Karpas-422 (cell line): Measurements from ENCODE around the gene CDK13. TPM values are rescaled to one million over a fixed set of nuclear protein-coding genes. Genes with fewer than 3 reads are reported as not detected.
"Not testable (repeated sequence)": the region's sequence is repeated elsewhere in the genome, so short reads cannot be mapped to it uniquely, and the experiment has no call there.

Experiments used
- DNase-seq: peaks from one replicate; pipeline ENCODE4 v3.0.0-alpha.2; 2015
- H2AFZ ChIP-seq: fragments of 200-600 bp; sonication (generic); 2 replicates; pipeline ENCODE4 v1.6.1; 2014; ENCODE audit warnings: antibody characterized with exemption, low read length, mixed read lengths
- H3K27ac ChIP-seq: fragments of 200-600 bp; sonication (generic); 2 replicates; pipeline ENCODE4 v1.5.1; 2014; ENCODE audit warnings: mild to moderate bottlenecking, low read length, moderate library complexity
- H3K27me3 ChIP-seq: fragments of 200-600 bp; sonication (generic); 2 replicates; pipeline ENCODE4 v1.6.1; 2014; ENCODE audit warnings: low read length, mixed read lengths
- H3K36me3 ChIP-seq: fragments of 200-600 bp; sonication (generic); 2 replicates; pipeline ENCODE4 v1.6.1; 2014; ENCODE audit warnings: low read length, mixed read lengths; ENCODE audit not compliant: insufficient read depth
- H3K4me1 ChIP-seq: fragments of 200-600 bp; sonication (generic); 2 replicates; pipeline ENCODE4 v1.6.1; 2014; ENCODE audit warnings: mild to moderate bottlenecking, low read length, mixed read lengths
- H3K4me2 ChIP-seq: fragments of 200-600 bp; sonication (generic); 2 replicates; pipeline ENCODE4 v1.6.1; 2014; ENCODE audit warnings: low read length, low read depth, mild to moderate bottlenecking; ENCODE audit not compliant: poor library complexity, severe bottlenecking
- H3K4me3 ChIP-seq: fragments of 200-600 bp; sonication (generic); 2 replicates; pipeline ENCODE4 v1.5.1; 2014; ENCODE audit warnings: mild to moderate bottlenecking, antibody characterized with exemption, low read length, mixed read lengths
- H3K79me2 ChIP-seq: fragments of 200-600 bp; sonication (generic); 2 replicates; pipeline ENCODE4 v1.6.1; 2014; ENCODE audit warnings: mild to moderate bottlenecking, low read length, mixed read lengths
- H3K9ac ChIP-seq: fragments of 200-600 bp; sonication (generic); 2 replicates; pipeline ENCODE4 v1.6.0; 2014; ENCODE audit warnings: low read length
- H3K9me2 ChIP-seq: fragments of 200-600 bp; sonication (generic), shearing (Covaris generic); replicated peaks from 2 replicates; pipeline ENCODE4 v1.6.0; 2014; ENCODE audit warnings: mild to moderate bottlenecking, low read length, moderate library complexity; ENCODE audit not compliant: insufficient read depth
- H3K9me3 ChIP-seq: fragments of 300-700, 200-600 bp; sonication (generic); 2 replicates; pipeline ENCODE4 v1.6.1; 2014; ENCODE audit warnings: low read length, mixed read lengths
- H4K20me1 ChIP-seq: fragments of 200-600 bp; sonication (generic); 2 replicates; pipeline ENCODE4 v1.6.1; 2014; ENCODE audit warnings: mild to moderate bottlenecking, antibody characterized with exemption, low read length, low read depth; ENCODE audit not compliant: insufficient read depth
- total RNA-seq: library from RNA; depleted of rRNA; stranded (reverse); fragments of >200 nt; shearing (Covaris generic); gene quantifications from 2 replicates; pipeline ENCODE4 v1.2.3, GENCODE V29; 2014; ENCODE audit warnings: low replicate concordance; rRNA removed

Gene CDK13
- total RNA-seq = 64.6 and 81.1 TPM in 2 replicates

GRCh38 chr7:39949971-39950472 is at the start of gene CDK13:
Gene CDK13 (plus strand): TSS chr7:39950256. CDS start chr7:39950642, 386 bp downstream.
- H2AFZ ChIP-seq = peak within 1 kb of the TSS; percentile 46; the same call in 1 of the 2 replicates
- peak within 1 kb of the TSS; percentile 98 for H3K9ac ChIP-seq
- peaks cover 23% of the 10 kb centered on the region for H4K20me1 ChIP-seq
- no peaks in the 10 kb centered on the region for H3K9me2 ChIP-seq
- DNase-seq = peak; percentile 95
- H3K4me1 ChIP-seq = peaks cover 35% of the 10 kb centered on the region
- H3K27me3 ChIP-seq = no peaks in the 10 kb centered on the region
- H3K4me3 ChIP-seq = peak within 1 kb of the TSS; percentile 80
- H3K79me2 ChIP-seq = peaks cover 54% of the 10 kb centered on the region
- peaks cover 13% of the 10 kb centered on the region for H3K36me3 ChIP-seq
- H3K27ac ChIP-seq = peak within 1 kb of the TSS; percentile 91
- H3K4me2 ChIP-seq = peak within 1 kb of the TSS; percentile 89
- H3K9me3 ChIP-seq = no peaks in the 10 kb centered on the region

GRCh38 chr7:39904077-39904486 is 46.0 kb upstream of the CDK13 start:
- no peaks in the 10 kb centered on the region for H3K9me3 ChIP-seq
- H3K4me2 ChIP-seq = no peak overlapping the region
- H3K4me1 ChIP-seq = no peaks in the 10 kb centered on the region
- DNase-seq = no peak
- H3K36me3 ChIP-seq = no peaks in the 10 kb centered on the region
- H3K9me2 ChIP-seq = no peaks in the 10 kb centered on the region
- no peak overlapping the region for H3K9ac ChIP-seq
- H2AFZ ChIP-seq = no peak overlapping the region
- H3K27ac ChIP-seq = no peak overlapping the region
- H4K20me1 ChIP-seq = no peaks in the 10 kb centered on the region
- no peaks in the 10 kb centered on the region for H3K79me2 ChIP-seq
- H3K4me3 ChIP-seq = no peak overlapping the region
- H3K27me3 ChIP-seq = no peaks in the 10 kb centered on the region

- H3K9me2 ChIP-seq = no peaks in the 10 kb centered on the region
- no peaks in the 10 kb centered on the region for H3K4me1 ChIP-seq
- H3K9me3 ChIP-seq = no peaks in the 10 kb centered on the region
- no peaks in the 10 kb centered on the region for H4K20me1 ChIP-seq
- no peak overlapping the region for H2AFZ ChIP-seq
- no peaks in the 10 kb centered on the region for H3K27me3 ChIP-seq
- no peak overlapping the region for H3K27ac ChIP-seq
- DNase-seq = no peak
- H3K4me3 ChIP-seq = no peak overlapping the region
- no peaks in the 10 kb centered on the region for H3K79me2 ChIP-seq
- no peak overlapping the region for H3K4me2 ChIP-seq
- H3K36me3 ChIP-seq = no peaks in the 10 kb centered on the region
- no peak overlapping the region for H3K9ac ChIP-seq
Measured at GRCh38 chr7:39908141-39908540, 41.9 kb upstream of the CDK13 start.

GRCh38 chr7:39908973-39909372 is 41.1 kb upstream of the CDK13 start:
- no peaks in the 10 kb centered on the region for H3K79me2 ChIP-seq
- no peak overlapping the region for H3K4me2 ChIP-seq
- H3K4me1 ChIP-seq = no peaks in the 10 kb centered on the region
- H3K27ac ChIP-seq = no peak overlapping the region
- H4K20me1 ChIP-seq = no peaks in the 10 kb centered on the region
- no peaks in the 10 kb centered on the region for H3K36me3 ChIP-seq
- no peak for DNase-seq
- H3K4me3 ChIP-seq = no peak overlapping the region
- H3K9me2 ChIP-seq = no peaks in the 10 kb centered on the region
- no peak overlapping the region for H2AFZ ChIP-seq
- H3K9ac ChIP-seq = no peak overlapping the region
- no peaks in the 10 kb centered on the region for H3K9me3 ChIP-seq
- H3K27me3 ChIP-seq = no peaks in the 10 kb centered on the region

DNA sequence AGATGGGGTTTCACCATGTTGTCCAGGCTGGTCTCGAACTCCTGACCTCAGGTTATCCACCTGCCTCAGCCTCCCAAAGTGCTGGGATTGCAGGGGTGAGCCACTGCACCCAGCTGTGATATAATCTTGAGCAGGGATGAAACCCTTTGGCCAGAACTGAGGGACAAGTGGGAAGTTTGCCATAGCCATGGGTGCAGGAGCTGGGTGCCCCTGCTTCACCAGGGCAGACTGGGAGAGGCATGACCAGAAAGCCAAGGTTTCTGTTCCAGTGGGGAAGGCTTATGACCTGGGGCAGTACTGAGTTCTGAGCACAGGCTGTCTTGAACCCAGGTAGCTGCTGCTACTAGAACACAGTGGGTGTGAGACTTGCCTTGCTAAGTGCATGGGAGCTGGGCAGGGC is 40.5 kb upstream of the CDK13 start:
- no peaks in the 10 kb centered on the region for H3K4me1 ChIP-seq
- no peaks in the 10 kb centered on the region for H3K27me3 ChIP-seq
- H3K9me3 ChIP-seq = no peaks in the 10 kb centered on the region
- no peak overlapping the region for H3K9ac ChIP-seq
- no peak overlapping the region for H3K4me2 ChIP-seq
- H3K36me3 ChIP-seq = no peaks in the 10 kb centered on the region
- no peaks in the 10 kb centered on the region for H3K9me2 ChIP-seq
- DNase-seq = no peak
- H3K27ac ChIP-seq = no peak overlapping the region
- no peaks in the 10 kb centered on the region for H3K79me2 ChIP-seq
- no peaks in the 10 kb centered on the region for H4K20me1 ChIP-seq
- H2AFZ ChIP-seq = no peak overlapping the region
- no peak overlapping the region for H3K4me3 ChIP-seq

DNA sequence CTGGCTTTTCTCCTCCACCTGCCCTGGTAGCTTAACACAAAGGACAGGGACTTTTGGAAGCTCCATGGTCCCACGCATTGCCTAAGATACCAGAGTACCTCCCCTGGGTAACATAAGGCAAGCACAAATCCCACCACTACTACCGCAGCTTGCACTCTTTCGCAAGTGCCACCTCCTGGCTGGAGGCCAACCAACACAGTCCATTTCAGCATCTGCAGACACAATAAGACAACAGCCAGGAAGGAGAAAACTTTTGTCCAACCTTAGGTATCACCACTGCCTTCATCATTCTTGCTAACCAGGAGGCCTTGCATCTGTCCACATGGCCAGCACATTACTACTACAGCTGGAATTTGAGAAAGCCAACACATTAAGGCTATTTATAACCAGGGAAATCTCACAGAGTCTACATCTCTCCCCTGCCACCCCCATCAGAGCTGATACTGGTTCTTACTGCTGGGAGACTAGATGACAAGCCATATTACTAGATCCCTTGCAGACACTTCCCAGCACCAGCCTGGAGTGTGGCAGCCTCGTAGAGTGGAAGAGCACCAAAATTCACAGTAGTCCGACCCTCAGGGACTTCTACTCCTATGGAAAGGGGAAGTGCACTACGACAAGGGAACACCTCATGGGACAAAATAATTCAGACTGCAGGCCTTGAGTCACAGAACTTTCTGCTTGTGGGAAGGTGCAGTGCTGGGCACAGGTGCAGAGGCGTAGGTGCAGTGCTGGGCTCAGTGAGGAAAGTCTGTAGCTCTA is 39.8 kb upstream of the CDK13 start:
- Histone ChIP-seq H3K9ac (no peak overlapping the region), H4K20me1 (no peaks in the 10 kb centered on the region), H2AFZ (no peak overlapping the region), H3K9me2 (no peaks in the 10 kb centered on the region), H3K36me3 (no peaks in the 10 kb centered on the region), H3K4me3 (no peak overlapping the region), H3K27me3 (no peaks in the 10 kb centered on the region), H3K27ac (no peak overlapping the region), H3K4me1 (no peaks in the 10 kb centered on the region), H3K4me2 (no peak overlapping the region), H3K79me2 (no peaks in the 10 kb centered on the region), H3K9me3 (no peaks in the 10 kb centered on the region)
- DNase-seq = peak; percentile 47

DNA sequence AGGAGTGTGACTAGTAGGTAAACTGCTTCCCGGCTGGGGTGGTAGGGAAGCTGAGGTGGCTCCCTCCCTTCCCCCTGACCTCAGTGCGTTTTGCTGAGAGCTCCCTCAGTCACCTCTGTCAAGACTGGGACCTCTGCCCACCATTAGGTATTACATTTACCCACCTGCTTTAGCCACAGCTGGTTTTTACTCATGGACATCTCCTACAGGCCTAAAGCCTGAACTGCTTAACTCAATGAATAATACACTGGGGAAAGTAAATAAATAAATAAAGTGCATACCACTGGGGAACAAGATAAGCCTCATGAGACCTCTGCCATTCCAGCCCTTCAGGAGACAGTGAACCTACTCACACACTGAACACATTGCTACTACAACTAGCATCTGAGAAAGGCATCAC is 38.9 kb upstream of the CDK13 start:
- H3K4me1 ChIP-seq = no peaks in the 10 kb centered on the region

GRCh38 chr7:39915847-39916246 is 34.2 kb upstream of the CDK13 start:
- not testable (repeated sequence) for H3K9ac ChIP-seq, H3K9me2 ChIP-seq, H3K79me2 ChIP-seq, H2AFZ ChIP-seq, H3K27me3 ChIP-seq, H4K20me1 ChIP-seq, H3K36me3 ChIP-seq, H3K27ac ChIP-seq, H3K4me3 ChIP-seq, H3K9me3 ChIP-seq, H3K4me1 ChIP-seq, DNase-seq, H3K4me2 ChIP-seq

More for the DNA sequence above, 38.9 kb upstream of the CDK13 start:
- no peak for DNase-seq
- Histone ChIP-seq H3K4me2 (no peak overlapping the region), H3K9ac (no peak overlapping the region), H3K36me3 (no peaks in the 10 kb centered on the region), H3K9me2 (no peaks in the 10 kb centered on the region), H3K27me3 (no peaks in the 10 kb centered on the region), H2AFZ (no peak overlapping the region), H3K4me3 (no peak overlapping the region), H4K20me1 (no peaks in the 10 kb centered on the region), H3K79me2 (no peaks in the 10 kb centered on the region), H3K9me3 (no peaks in the 10 kb centered on the region), H3K27ac (no peak overlapping the region)
